GM18519 (cell line): ENCODE data around the gene SRM.
"Not testable (repeated sequence)": the region's sequence is repeated elsewhere in the genome, so short reads cannot be mapped to it uniquely, and the experiment has no call there.

Experiments
- ATAC-seq: cut with Tn5 transposase; IDR thresholded peaks from one replicate; pipeline ENCODE4 v1.9.1; 2021; ENCODE audit warnings: mild to moderate bottlenecking, moderate library complexity; ENCODE audit not compliant: unreplicated experiment, low FRiP score

SRM gene

DNA sequence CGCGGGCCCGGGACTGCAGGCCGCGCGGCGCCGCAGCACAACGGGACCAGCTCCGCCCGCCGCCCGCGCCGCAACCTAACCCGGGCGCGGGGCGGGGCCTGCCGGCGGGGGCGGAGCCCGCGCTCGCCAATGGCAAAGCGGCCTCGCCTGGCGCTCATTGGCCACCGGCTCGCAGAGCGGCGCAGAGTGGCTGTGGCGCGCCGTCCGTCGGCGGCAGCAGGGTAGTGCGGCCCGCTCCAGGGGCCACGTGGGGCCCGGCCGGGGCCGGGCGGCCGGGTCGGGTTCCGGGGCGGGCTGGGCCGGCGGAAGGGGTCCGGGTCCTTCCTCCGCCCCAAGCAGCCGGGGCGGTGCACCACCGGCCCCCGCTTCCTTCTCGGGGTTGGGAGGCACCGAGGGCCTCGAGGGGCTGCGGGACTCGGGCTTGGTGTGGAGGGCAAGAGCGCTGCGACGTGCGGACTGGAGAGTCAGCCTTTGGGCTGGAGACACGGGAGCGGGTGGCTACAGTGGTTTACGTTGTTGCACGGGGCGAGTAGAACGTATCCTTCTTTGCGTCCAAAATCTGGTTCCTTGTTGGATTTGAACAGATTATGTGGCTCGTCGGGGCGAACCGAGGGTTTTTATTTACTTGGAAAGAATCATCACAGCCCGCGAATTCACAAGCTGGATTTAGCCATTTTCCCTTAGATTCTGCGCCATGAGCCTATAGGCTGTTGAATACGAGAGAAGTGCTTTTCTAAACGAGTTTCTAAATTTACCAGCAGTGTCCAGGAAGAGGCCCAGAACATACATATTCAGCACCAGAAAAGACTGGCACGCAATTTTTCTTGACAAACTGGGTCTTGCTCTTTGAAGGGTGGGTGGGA is at the start of gene SRM:
Gene SRM, minus strand, starts transcription at position 51 of the 863 bp plus-strand sequence. CDS start 75 bp downstream, outside the sequence.
- ATAC-seq = peak; percentile 81

DNA sequence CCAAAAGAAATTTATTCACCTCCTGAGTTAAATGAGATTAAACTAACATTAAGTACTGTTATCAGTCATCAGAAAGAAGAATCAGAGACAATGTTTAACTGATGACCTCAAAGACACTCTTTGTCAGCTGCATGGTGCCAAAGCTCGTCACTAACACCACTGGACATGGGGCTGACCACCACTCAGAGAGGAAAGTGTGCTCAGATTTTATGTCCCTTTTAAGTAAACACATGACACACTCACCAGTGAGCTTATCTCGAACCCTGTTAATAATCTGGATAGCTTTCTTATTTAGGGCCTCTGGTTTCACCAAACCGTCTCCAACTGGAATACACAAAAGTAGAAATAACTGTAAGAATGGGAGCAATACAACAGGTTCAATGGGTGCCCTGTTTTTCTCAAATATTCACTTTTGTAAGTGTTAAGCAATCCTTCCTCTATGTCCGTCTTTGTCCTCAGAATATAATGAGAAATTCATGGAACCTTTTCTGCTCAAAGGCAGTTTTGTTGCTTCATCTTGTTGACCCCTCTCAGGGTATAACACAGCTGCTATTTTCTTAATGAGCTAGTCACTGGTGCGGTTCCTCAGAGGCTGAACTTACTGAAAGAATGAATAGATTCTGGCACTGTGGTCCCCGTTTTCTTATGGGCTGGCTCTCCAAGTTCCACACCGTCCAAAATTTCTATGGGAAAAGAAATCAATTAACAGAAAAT is 49.4 kb upstream of the SRM start:
- no peak for ATAC-seq

GRCh38 chr1:11107599-11107998 is 47.8 kb upstream of the SRM start:
- no peak for ATAC-seq

GRCh38 chr1:11105586-11105985 is 45.8 kb upstream of the SRM start:
- ATAC-seq = no peak

GRCh38 chr1:11101347-11101746 is 41.5 kb upstream of the SRM start:
- ATAC-seq = no peak

DNA sequence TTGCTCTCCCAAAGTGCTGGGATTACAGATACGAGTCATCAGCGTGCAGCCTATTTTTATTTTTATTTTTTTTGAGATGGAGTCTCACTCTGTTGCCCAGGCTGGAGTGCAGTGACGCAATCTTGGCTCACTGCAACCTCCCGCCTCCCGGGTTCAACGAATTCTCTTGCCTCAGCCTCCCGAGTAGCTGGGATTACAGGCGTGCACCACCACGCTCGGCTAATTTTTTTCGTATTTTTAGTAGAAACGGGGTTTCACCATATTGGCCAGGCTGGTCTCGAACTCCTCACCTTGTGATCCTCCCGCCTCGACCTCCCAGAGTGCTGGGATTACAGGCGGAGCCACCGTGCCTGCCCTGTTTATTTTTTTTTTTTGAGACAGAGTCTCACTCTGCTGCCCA is 41.0 kb upstream of the SRM start:
- not testable (repeated sequence) for ATAC-seq

- no peak for ATAC-seq
Observed at GRCh38 chr1:11100149-11100493, 40.3 kb upstream of the SRM start.

GRCh38 chr1:11099310-11100148 is 39.7 kb upstream of the SRM start, which contains the start of gene EXOSC10:
TSS of gene EXOSC10 (minus strand) at chr1:11099869. CDS start at chr1:11099831, 38 bp downstream.
- no peak for ATAC-seq

- ATAC-seq = no peak
Observed at GRCh38 chr1:11098931-11099309, 39.1 kb upstream of the SRM start.

GRCh38 chr1:11083784-11084183 is 24.0 kb upstream of the SRM start:
- not testable (repeated sequence) for ATAC-seq

DNA sequence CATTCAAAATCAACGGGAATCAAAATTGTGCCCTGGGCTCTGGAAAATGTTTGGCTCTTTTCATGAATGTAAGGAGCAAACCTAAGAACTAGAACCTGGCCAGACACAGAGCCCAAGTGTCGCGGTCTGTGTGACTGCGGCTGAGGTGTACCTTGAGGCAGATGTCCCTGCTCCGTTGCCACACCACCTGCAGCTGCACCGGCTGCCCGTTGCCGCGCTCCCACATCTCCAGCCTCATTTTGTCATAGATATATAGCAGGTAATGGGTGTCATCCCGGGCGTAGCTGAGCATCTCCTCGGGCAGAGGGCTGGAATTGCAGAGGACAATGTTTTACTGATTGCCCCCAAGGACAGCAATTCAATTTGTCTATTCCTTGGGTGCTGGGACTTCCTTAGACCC is 21.1 kb upstream of the SRM start:
- no peak for ATAC-seq

GRCh38 chr1:11078631-11079030 is 18.8 kb upstream of the SRM start:
- no peak for ATAC-seq

- ATAC-seq = not testable (repeated sequence)
Observed at GRCh38 chr1:11073398-11073797, 13.6 kb upstream of the SRM start.

DNA sequence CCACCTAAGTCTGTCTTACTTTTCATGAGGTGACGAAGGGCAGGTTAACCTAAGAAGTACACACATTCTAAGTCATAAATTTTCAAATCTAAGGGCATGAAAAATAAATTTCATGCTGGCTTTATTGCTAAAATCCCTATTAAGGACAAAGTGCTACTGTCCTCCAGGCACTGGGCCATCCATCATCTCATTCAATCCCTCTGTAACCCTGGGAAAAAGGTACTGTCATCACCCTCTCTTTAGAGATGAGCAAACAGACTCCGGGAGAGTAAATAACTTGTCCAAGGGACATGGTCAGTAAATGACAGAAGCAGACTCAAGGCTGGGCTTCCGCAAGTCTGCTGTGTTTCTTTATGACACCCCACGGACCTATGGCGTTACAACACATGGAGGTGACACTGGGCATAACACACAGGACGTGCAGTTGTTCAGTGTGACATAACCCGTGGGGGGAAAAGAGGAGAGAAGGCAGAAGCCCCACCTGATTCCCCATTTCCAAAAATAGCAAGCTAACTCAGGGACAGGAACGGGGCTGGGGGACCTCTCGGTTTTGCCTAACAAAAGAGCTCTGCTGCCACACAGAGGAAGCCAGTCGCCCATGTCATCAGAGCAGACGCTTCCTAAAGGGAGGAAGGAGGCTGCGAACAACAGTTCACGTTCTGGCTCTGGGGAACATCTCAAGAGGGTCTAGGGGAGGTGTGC is 12.5 kb upstream of the SRM start:
- ATAC-seq = no peak

GRCh38 chr1:11071463-11072215 is 11.8 kb upstream of the SRM start:
- no peak for ATAC-seq

DNA sequence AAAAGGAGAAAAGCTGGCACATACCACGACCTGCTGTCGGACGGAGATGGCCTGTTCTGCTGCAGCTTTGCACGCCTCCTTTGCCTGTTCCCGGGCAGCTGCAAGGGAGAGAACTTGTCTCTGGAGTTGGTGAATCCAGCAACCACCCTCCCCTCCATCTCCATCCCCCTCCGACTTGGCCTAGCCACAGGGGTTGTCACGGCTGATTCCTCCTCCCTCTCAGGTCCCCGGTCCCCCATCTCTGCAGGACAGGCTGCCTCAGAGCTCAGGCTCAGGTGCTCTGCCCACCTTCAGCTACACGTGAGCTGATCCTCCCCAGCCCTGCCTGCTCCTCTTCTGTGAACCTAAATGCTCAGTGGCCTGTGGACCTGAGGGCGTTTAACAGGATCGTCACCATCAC is 11.1 kb upstream of the SRM start:
- ATAC-seq = no peak

GRCh38 chr1:11068600-11069473 is 9.0 kb upstream of the SRM start:
- no peak for ATAC-seq

GRCh38 chr1:11067716-11068599 is 8.1 kb upstream of the SRM start:
- ATAC-seq = no peak
